ENCODE results near the gene PLEKHF1. TPM values are rescaled to one million over a fixed set of nuclear protein-coding genes. Genes with fewer than 3 reads are reported as not detected.

PLEKHF1 gene
- total and polyA plus RNA-seq, 11 donors, result 7.8 to 46.1 (median 18.0) TPM

- TF ChIP-seq POLR2A (IDR thresholded peaks at IDR 0.05) (no peak), CTCF (IDR thresholded peaks at IDR 0.05) (no peak)
- 69 to 75% (median 71%) methylated on average over 4 of the region's 4 CpGs for WGBS, 4 donors
Measured at GRCh38 chr19:29655648-29656335, 9.5 kb upstream of the PLEKHF1 start.

GRCh38 chr19:29658221-29658991, 6.9 kb upstream of the PLEKHF1 start:
- ATAC-seq (no peak), DNase-seq (no peak)
- intact Hi-C loops (cut with DNase I), result no loop called here
- no peaks in the 10 kb centered on the region for H3K36me3 ChIP-seq
- H3K27ac ChIP-seq, result no peak overlapping the region
- peaks cover 0 to 21% (median 15%) of the 10 kb centered on the region in 12 donors for H3K4me1 ChIP-seq
- no peak overlapping the region for H3K4me3 ChIP-seq
- H3K27me3 ChIP-seq, result no peaks in the 10 kb centered on the region
- TF ChIP-seq CTCF (IDR thresholded peaks at IDR 0.05) (no peak), POLR2A (IDR thresholded peaks at IDR 0.05) (no peak)
- peaks cover 0 to 8% (median 0%) of the 10 kb centered on the region in 12 donors for H3K9me3 ChIP-seq
- WGBS, 4 donors, result 81 to 84% (median 82%) methylated on average over 5 of the region's 5 CpGs

More at GRCh38 chr19:29655648-29656335, 9.5 kb upstream of the PLEKHF1 start:
- H3K27me3 ChIP-seq, result no peaks in the 10 kb centered on the region
- H3K9me3 ChIP-seq, result peaks cover 0 to 8% (median 0%) of the 10 kb centered on the region in 12 donors
- intact Hi-C loops (cut with DNase I), result no loop called here
- H3K4me1 ChIP-seq, result no peaks in the 10 kb centered on the region
- no peak overlapping the region for H3K4me3 ChIP-seq
- no peaks in the 10 kb centered on the region for H3K36me3 ChIP-seq
- no peak for ATAC-seq
- no peak overlapping the region for H3K27ac ChIP-seq
- DNase-seq, result no peak

GRCh38 chr19:29660835-29661234, 4.4 kb upstream of the PLEKHF1 start:
- Histone ChIP-seq H3K27ac (no peak overlapping the region), H3K9me3 (no peaks in the 10 kb centered on the region), H3K4me3 (no peak overlapping the region), H3K27me3 (no peaks in the 10 kb centered on the region), H3K4me1 (peaks cover 0 to 37% (median 29%) of the 10 kb centered on the region in 12 donors), H3K36me3 (no peaks in the 10 kb centered on the region)
- intact Hi-C loops (cut with DNase I), result loop anchor here in 7 of 10 donors (5.0 to 10.0 kb wide), 5 partner anchors 49 to 56 kb away; partner anchors contain the start of genes C19orf12 (in 3 of the 7) and POP4 (in 2 of the 7)
- TF ChIP-seq CTCF (IDR thresholded peaks at IDR 0.05) (no peak), POLR2A (IDR thresholded peaks at IDR 0.05) (no peak)
- ATAC-seq (no peak), DNase-seq (no peak)
- WGBS, 4 donors, result 63 to 73% (median 66%) methylated on average over 10 of the region's 10 CpGs

DNA sequence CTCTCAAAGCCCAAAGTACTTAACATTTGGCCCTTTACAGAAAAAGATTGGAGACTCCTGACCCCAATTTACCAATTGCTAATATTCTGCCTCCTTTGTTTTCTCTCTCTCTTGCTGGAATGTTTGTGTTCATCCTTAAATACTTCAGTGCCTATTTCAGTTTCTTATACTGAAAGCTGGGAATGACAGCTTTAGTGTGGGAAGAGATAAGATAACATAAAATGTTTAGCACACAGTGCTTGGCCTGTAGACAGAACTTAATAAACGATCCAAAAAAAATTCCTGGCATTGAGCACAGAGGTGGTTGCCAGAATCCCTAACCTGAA, 3.0 kb upstream of the PLEKHF1 start:
- Histone ChIP-seq H3K4me1 (peaks cover 4 to 50% (median 36%) of the 10 kb centered on the region in 12 donors), H3K27me3 (no peaks in the 10 kb centered on the region), H3K27ac (peak overlapping the region; percentile 84 to 96 (median 90)), H3K36me3 (no peaks in the 10 kb centered on the region), H3K9me3 (no peaks in the 10 kb centered on the region), H3K4me3 (peak overlapping the region in 6 of 12 donors; percentile 3 to 29 (median 17))
- WGBS, 4 donors, result 4 to 7% (median 6%) methylated on average over 1 of the region's 1 CpG
- peak in 3 of 4 donors; percentile 0 to 8 (median 0) for ATAC-seq
- intact Hi-C loops (cut with DNase I), result loop anchor here in 7 of 10 donors (5.0 to 10.0 kb wide), 5 partner anchors 50 to 57 kb away; partner anchors contain the start of genes C19orf12 (in 3 of the 7) and POP4 (in 2 of the 7)
- DNase-seq, result no peak
- TF ChIP-seq POLR2A (IDR thresholded peaks at IDR 0.05) (no peak), CTCF (IDR thresholded peaks at IDR 0.05) (no peak)
